ENCODE results near the gene EGFR.

GRCh38 chr7:54988516-54988915, 30.3 kb upstream of the EGFR start:
- TF ChIP-seq CTCF (IDR thresholded peaks at IDR 0.05) (no peak), POLR2A (IDR thresholded peaks at IDR 0.05) (no peak)

All from heart left ventricle (tissue), 13 donors.